A673 (cell line): ENCODE results near the gene SPATS2.

Source experiments
- EZH2 ChIP-seq: fragments of 200-600 bp; sonication (generic); IDR thresholded peaks from 2 replicates; pipeline ENCODE4 v1.6.1; 2017; ENCODE audit warnings: borderline replicate concordance, low read depth, mild to moderate bottlenecking, mixed read lengths, antibody characterized with exemption, low read length; ENCODE audit not compliant: poor library complexity, severe bottlenecking
- TF ChIP-seq, protein P1 (sequence below): fragments of 300-800, 200-600 bp; sonication (generic); conservative IDR thresholded peaks from 2 replicates; pipeline ENCODE4 v1.5.1; 2017; ENCODE audit warnings: low read depth, mild to moderate bottlenecking, antibody characterized with exemption, low read length, moderate library complexity, mixed read lengths

DNA sequence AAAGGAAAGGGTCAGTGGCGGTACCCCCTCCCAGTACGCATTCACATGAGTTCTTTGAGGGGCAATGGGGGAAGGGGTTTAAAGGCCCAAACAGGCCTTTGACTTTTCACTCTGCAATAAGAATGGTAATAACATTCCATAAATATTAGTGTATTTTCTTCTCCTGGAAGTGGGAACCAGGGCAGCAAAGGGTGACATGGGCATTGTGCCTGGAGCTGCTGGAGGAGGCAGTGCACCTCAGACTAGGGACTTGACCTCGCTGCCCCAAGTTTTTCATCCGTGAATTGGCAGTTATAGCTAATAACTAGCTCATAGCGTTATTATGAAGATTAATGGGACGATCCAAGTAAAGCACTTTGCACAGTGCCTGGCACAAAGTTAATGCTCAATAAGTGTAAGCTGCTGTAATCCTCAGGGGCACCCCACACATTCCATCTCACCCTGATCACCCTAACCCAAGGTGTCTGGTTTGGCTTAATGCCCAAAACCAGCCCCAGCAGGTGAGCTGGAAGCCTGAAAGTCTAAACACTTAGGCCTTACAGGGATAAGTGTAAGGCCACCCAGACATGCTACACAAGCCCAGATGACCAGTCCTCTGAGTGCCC, 168.8 kb downstream of the SPATS2 start:
- TF ChIP-seq EZH2 = no peak
- TF ChIP-seq, protein P1, sequence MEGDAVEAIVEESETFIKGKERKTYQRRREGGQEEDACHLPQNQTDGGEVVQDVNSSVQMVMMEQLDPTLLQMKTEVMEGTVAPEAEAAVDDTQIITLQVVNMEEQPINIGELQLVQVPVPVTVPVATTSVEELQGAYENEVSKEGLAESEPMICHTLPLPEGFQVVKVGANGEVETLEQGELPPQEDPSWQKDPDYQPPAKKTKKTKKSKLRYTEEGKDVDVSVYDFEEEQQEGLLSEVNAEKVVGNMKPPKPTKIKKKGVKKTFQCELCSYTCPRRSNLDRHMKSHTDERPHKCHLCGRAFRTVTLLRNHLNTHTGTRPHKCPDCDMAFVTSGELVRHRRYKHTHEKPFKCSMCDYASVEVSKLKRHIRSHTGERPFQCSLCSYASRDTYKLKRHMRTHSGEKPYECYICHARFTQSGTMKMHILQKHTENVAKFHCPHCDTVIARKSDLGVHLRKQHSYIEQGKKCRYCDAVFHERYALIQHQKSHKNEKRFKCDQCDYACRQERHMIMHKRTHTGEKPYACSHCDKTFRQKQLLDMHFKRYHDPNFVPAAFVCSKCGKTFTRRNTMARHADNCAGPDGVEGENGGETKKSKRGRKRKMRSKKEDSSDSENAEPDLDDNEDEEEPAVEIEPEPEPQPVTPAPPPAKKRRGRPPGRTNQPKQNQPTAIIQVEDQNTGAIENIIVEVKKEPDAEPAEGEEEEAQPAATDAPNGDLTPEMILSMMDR = no peak
